Kidney (tissue), 14 donors: ENCODE results near the gene ALDH1A3. TPM values are rescaled to one million over a fixed set of nuclear protein-coding genes. Genes with fewer than 3 reads are reported as not detected.

Experiments
- DNase-seq, 5 donors: peaks; one replicate each; pipeline ENCODE4 v3.0.0-alpha.2; 2013 to 2020
- FAIRE-seq: peaks from 2 replicates; lab custom pipeline; 2012; peaks lifted over from hg19 to GRCh38; lab: Jason Lieb, UNC
- H3K27ac ChIP-seq, 2 donors: one replicate each; pipeline ENCODE4 v1.7.0; 2013; ENCODE audit warnings: low read depth in 2 of 2, low read length in 2 of 2, inconsistent platforms in 1 of 2
- H3K27me3 ChIP-seq: one replicate; pipeline ENCODE4 v1.7.1; 2013; ENCODE audit warnings: low read length, inconsistent platforms; ENCODE audit not compliant: control insufficient read depth, insufficient read depth
- H3K36me3 ChIP-seq, 3 donors: one replicate each; pipeline versions ENCODE4 v1.7.0 to v1.7.1; 2013; ENCODE audit warnings: low read length in 3 of 3, control low read depth in 1 of 3, inconsistent platforms in 1 of 3; ENCODE audit not compliant: insufficient read depth in 3 of 3, control insufficient read depth in 2 of 3
- H3K4me1 ChIP-seq, 3 donors: one replicate each; pipeline versions ENCODE4 v1.7.0 to v1.7.1; 2013; ENCODE audit warnings: low read length in 3 of 3, inconsistent platforms in 1 of 3, low read depth in 1 of 3; ENCODE audit not compliant: control insufficient read depth in 2 of 3, insufficient read depth in 2 of 3
- H3K4me3 ChIP-seq, 3 donors: one replicate each; pipeline versions ENCODE4 v1.7.0 to v1.8.1; 2013; ENCODE audit warnings: low read length in 3 of 3, control low read depth in 1 of 3, inconsistent platforms in 1 of 3
- H3K9ac ChIP-seq, 3 donors: one replicate each; pipeline versions ENCODE4 v1.7.0 to v1.7.1; 2013; ENCODE audit warnings: low read length in 3 of 3, control low read depth in 1 of 3, inconsistent platforms in 1 of 3
- H3K9me3 ChIP-seq, 3 donors: one replicate each; pipeline versions ENCODE4 v1.7.0 to v1.7.1; 2013; ENCODE audit warnings: low read length in 3 of 3, control low read depth in 1 of 3, inconsistent platforms in 1 of 3; ENCODE audit not compliant: control insufficient read depth in 2 of 3, insufficient read depth in 1 of 3
- intact Hi-C: fragments of 100-400 bp; cut with DNase I; formaldehyde crosslinking; loops from one replicate; pipeline ENCODE4 v1.11.1; 2022
- polyA plus RNA-seq: library from polyadenylated mRNA; stranded (reverse); fragments of 350-450 nt; fragmentation: Illumina TruSeq; extraction: RNeasy Lipid Tissue Mini Kit (QIAGEN cat#74804); gene quantifications from one replicate; pipeline ENCODE4 v1.2.3, GENCODE V29; 2014; ENCODE audit warnings: low read depth, low replicate concordance; ENCODE audit not compliant: insufficient read depth
- total RNA-seq: library from RNA; stranded (reverse); fragmentation: NEBNext Ultra II Directional; extraction: Animal tissue kit (Norgen Biotek cat#: 25700); gene quantifications from one replicate; pipeline ENCODE4 v1.2.1, GENCODE V29; 2021
- TF ChIP-seq, protein P1 (sequence below): IDR thresholded peaks from 3 replicates; pipeline ENCODE4 v1.5.1; 2012; ENCODE audit warnings: mild to moderate bottlenecking, moderate library complexity, borderline replicate concordance; ENCODE audit not compliant: insufficient read depth; ENCODE audit errors: extremely low read depth
- donor health status: control.
- donor health status: control.
- donor health status: control.
- donor health status: control.
- donor health status: control.
- donor health status: DM: yes; HTN: yes; CAD: no.
- donor health status: Normal renal cell carcinoma (clear cell type).

Gene ALDH1A3
- total and polyA plus RNA-seq, 2 donors from 2014 or later = 5.4 to 19.6 TPM

GRCh38 chr15:100880139-100880896 is 687 bp downstream of the ALDH1A3 start:
- Histone ChIP-seq H3K4me3 (peak overlapping the region in 1 of 3 donors; percentile 25), H3K9me3 (no peaks in the 10 kb centered on the region), H3K27me3 (peaks cover 12% of the 10 kb centered on the region), H3K27ac (no peak overlapping the region), H3K9ac (no peak overlapping the region), H3K36me3 (no peaks in the 10 kb centered on the region), H3K4me1 (no peaks in the 10 kb centered on the region)
- FAIRE-seq = no peak
- TF ChIP-seq, protein P1, sequence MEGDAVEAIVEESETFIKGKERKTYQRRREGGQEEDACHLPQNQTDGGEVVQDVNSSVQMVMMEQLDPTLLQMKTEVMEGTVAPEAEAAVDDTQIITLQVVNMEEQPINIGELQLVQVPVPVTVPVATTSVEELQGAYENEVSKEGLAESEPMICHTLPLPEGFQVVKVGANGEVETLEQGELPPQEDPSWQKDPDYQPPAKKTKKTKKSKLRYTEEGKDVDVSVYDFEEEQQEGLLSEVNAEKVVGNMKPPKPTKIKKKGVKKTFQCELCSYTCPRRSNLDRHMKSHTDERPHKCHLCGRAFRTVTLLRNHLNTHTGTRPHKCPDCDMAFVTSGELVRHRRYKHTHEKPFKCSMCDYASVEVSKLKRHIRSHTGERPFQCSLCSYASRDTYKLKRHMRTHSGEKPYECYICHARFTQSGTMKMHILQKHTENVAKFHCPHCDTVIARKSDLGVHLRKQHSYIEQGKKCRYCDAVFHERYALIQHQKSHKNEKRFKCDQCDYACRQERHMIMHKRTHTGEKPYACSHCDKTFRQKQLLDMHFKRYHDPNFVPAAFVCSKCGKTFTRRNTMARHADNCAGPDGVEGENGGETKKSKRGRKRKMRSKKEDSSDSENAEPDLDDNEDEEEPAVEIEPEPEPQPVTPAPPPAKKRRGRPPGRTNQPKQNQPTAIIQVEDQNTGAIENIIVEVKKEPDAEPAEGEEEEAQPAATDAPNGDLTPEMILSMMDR = no peak
- peak in 3 of 5 donors; percentile 38 to 47 (median 41) for DNase-seq
- intact Hi-C loops = no loop called here

DNA sequence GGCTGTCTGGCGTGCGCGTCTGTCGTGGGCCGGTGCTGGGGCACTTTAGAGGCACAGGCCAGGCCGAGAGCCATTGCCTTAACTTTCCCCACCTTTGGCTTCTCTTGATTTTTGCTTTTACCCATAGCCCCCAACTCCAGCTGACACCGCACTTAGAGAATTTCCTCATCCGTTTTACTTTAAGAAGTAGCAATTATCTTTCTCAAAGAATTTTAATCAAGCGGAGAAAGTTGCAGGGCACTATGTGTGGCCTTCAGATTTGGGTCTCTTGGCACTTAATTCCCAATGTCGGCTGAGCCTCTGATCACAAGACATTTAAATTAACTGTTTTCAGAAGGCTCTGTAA is 1.2 kb downstream of the ALDH1A3 start:
- H3K4me1 ChIP-seq = no peaks in the 10 kb centered on the region
- H3K9ac ChIP-seq = no peak overlapping the region
- H3K27ac ChIP-seq = no peak overlapping the region
- H3K36me3 ChIP-seq = no peaks in the 10 kb centered on the region
- DNase-seq (no peak), FAIRE-seq (no peak)
- no peaks in the 10 kb centered on the region for H3K9me3 ChIP-seq
- H3K4me3 ChIP-seq = peak overlapping the region in 1 of 3 donors; percentile 25
- intact Hi-C loops = no loop called here
- H3K27me3 ChIP-seq = peaks cover 12% of the 10 kb centered on the region
- TF ChIP-seq, protein P1 = no peak

- Histone ChIP-seq H3K36me3 (no peaks in the 10 kb centered on the region), H3K27ac (no peak overlapping the region), H3K9me3 (no peaks in the 10 kb centered on the region), H3K27me3 (peaks cover 12% of the 10 kb centered on the region), H3K4me3 (no peak overlapping the region), H3K4me1 (no peaks in the 10 kb centered on the region), H3K9ac (no peak overlapping the region)
- intact Hi-C loops = no loop called here
- FAIRE-seq (no peak), DNase-seq (no peak)
- TF ChIP-seq, protein P1 = no peak
These were observed 2.1 kb downstream of the ALDH1A3 start for GRCh38 chr15:100881573-100882336.
